Effector memory CD8-positive, alpha-beta T cell (primary cell): ENCODE results near the gene COL4A1.

Experiments used
- ATAC-seq: fragments of 150-1000 bp; cut with Tn5 transposase; replicated peaks from 2 replicates; pipeline ENCODE4 v1.10.0; 2021; ENCODE audit warnings: mild to moderate bottlenecking, moderate library complexity
- DNase-seq, 3 experiments: peaks; one replicate each; pipeline ENCODE4 v3.0.0; 2021
- H3K27ac Mint-ChIP-seq, 2 donors: one replicate each; pipeline ENCODE4 v1.8.0; 2022; ENCODE audit warnings: mild to moderate bottlenecking in 2 of 2, mixed read lengths in 2 of 2, moderate library complexity in 2 of 2
- H3K27me3 Mint-ChIP-seq, 2 donors: one replicate each; pipeline ENCODE4 v1.8.0; 2022; ENCODE audit warnings: mixed read lengths in 2 of 2
- H3K36me3 Mint-ChIP-seq: one replicate; pipeline ENCODE4 v1.8.0; 2022; ENCODE audit warnings: mild to moderate bottlenecking, moderate library complexity, mixed read lengths; ENCODE audit not compliant: insufficient read depth
- H3K4me1 Mint-ChIP-seq, 2 donors: one replicate each; pipeline ENCODE4 v1.8.0; 2022; ENCODE audit warnings: low read depth in 2 of 2, mixed read lengths in 2 of 2
- H3K4me3 Mint-ChIP-seq, 2 donors: one replicate each; pipeline ENCODE4 v1.8.0; 2022; ENCODE audit warnings: mild to moderate bottlenecking in 2 of 2, mixed read lengths in 2 of 2, moderate library complexity in 2 of 2
- H3K9me3 Mint-ChIP-seq, 2 donors: one replicate each; pipeline ENCODE4 v1.8.0; 2022; ENCODE audit warnings: mixed read lengths in 2 of 2

The COL4A1 gene

GRCh38 chr13:110158226-110158625 lies 148.7 kb downstream of the COL4A1 start:
- Mint-ChIP-seq H3K27ac (no peak overlapping the region), H3K9me3 (peaks cover 7% of the 10 kb centered on the region in 2 donors), H3K27me3 (no peaks in the 10 kb centered on the region), H3K4me1 (no peaks in the 10 kb centered on the region), H3K36me3 (no peaks in the 10 kb centered on the region), H3K4me3 (no peak overlapping the region)
- no peak for DNase-seq
- ATAC-seq, result no peak

DNA sequence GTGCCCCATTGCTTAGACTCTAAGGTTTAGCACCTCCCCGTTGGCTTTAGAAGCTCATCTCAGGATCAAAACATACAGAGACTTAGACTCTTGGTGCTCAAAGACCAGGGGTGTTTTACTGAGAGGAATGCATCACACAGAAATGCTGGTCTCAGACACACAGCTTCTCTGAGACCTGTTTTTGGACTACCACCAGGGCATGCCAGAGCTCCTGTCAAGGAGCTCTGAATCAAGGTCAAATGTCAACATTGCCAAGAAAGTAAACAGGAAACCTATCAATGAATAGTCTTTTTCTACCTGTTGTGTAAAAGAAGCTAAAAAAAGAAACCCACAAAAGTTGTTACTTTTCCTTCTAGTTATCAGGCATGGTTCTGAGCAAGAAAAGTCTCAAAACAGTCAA lies 149.2 kb downstream of the COL4A1 start:
- no peak for DNase-seq
- Mint-ChIP-seq H3K4me3 (no peak overlapping the region), H3K27ac (no peak overlapping the region), H3K27me3 (no peaks in the 10 kb centered on the region), H3K9me3 (peaks cover 7% of the 10 kb centered on the region in 2 donors), H3K36me3 (no peaks in the 10 kb centered on the region), H3K4me1 (no peaks in the 10 kb centered on the region)
- ATAC-seq, result no peak

DNA sequence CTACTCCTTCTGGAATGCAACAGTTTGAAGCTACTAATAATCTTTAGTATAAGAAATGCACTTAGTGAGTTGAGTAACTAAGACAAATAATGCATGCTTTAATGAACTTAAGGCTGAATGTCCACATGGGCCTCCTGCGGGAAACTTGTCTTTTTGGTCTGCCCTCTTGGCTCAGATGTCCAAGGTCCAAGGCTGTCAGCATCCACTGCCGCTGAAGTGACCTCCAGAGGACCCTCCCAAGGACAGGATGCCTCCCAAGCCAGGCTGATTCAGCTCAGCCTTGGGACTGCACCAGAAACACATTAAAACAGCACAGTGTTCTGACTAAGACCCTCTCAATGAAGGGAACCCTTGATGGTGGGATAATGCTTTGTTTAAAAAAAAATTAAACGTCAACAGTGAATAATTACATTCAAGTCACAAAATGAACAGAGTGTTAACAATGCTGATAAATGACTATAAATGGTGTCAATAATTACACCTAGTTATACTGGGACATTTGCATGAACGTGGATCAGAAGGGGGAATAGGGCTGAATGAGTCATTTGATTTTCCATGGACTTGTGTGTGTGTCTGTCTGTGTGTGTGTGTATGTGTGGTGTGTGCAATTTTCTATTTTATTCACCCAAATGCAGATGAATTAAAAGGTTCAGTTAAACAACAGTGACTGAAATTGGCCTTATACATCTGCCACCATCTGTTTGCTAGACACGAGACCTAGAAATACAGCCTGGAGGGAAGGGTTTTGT lies 150.5 kb downstream of the COL4A1 start:
- DNase-seq (no peak), ATAC-seq (no peak)
- no peaks in the 10 kb centered on the region for H3K27me3 Mint-ChIP-seq
- no peak overlapping the region for H3K27ac Mint-ChIP-seq
- H3K9me3 Mint-ChIP-seq, result peaks cover 7% of the 10 kb centered on the region in 2 donors
- no peaks in the 10 kb centered on the region for H3K4me1 Mint-ChIP-seq
- no peak overlapping the region for H3K4me3 Mint-ChIP-seq
- H3K36me3 Mint-ChIP-seq, result no peaks in the 10 kb centered on the region

- H3K27me3 Mint-ChIP-seq, result no peaks in the 10 kb centered on the region
- ATAC-seq, result no peak
- H3K4me1 Mint-ChIP-seq, result no peaks in the 10 kb centered on the region
- no peak overlapping the region for H3K4me3 Mint-ChIP-seq
- H3K9me3 Mint-ChIP-seq, result peaks cover 7% of the 10 kb centered on the region in 2 donors
- no peaks in the 10 kb centered on the region for H3K36me3 Mint-ChIP-seq
- no peak overlapping the region for H3K27ac Mint-ChIP-seq
- no peak for DNase-seq
These were observed 151.9 kb downstream of the COL4A1 start for GRCh38 chr13:110155072-110155471.

DNA sequence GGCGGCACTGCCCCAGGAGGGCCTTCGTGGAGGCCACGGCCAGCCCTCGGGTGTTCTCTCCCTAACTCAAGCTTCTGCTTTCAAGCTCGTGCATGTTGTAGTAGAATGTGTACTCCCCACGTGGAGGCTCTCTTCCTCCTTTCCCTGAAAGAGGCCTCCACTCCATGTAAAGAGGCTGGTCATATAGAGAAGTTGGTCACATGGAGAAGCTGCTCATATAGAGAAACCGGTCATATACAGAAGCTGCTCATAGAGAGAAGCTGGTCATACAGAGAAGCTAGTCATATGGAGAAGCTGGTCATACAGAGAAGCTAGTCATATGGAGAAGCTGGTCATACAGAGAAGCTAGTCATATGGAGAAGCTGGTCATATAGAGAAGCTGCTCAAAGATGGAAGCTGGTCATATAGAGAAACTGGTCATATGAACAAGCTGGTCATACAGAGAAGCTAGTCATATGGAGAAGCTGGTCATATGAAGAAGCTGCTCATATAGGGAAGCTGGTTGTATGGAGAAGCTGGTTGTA lies 152.5 kb downstream of the COL4A1 start:
- H3K4me1 Mint-ChIP-seq, result no peaks in the 10 kb centered on the region
- H3K9me3 Mint-ChIP-seq, result peaks cover 7% of the 10 kb centered on the region in 2 donors
- DNase-seq, result no peak
- no peak for ATAC-seq
- H3K4me3 Mint-ChIP-seq, result no peak overlapping the region
- H3K27ac Mint-ChIP-seq, result no peak overlapping the region
- H3K36me3 Mint-ChIP-seq, result no peaks in the 10 kb centered on the region
- H3K27me3 Mint-ChIP-seq, result no peaks in the 10 kb centered on the region

DNA sequence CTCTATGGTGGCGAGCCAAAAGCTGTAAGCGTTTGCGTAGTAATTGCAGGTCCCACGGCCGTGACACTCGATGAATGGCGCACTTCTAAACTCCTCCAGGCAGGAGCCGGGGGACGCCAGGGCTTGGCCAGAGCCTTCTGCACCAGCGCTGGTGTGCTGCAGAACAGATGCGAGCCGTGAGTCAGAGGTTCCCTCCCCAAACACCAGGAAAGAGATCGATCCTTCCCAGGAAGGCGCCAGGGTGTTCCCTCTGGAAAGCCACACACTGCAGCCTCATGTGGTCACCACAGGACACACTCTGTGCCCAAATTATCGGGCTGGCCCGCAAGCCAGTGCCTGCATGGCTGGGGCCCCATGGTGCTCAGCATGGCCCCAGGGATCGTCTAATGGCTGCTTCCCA lies 154.6 kb downstream of the COL4A1 start:
- Mint-ChIP-seq H3K4me1 (no peaks in the 10 kb centered on the region), H3K27ac (no peak overlapping the region), H3K9me3 (peaks cover 7% of the 10 kb centered on the region in 2 donors), H3K27me3 (no peaks in the 10 kb centered on the region), H3K36me3 (no peaks in the 10 kb centered on the region), H3K4me3 (no peak overlapping the region)
- DNase-seq (no peak), ATAC-seq (no peak)

DNA sequence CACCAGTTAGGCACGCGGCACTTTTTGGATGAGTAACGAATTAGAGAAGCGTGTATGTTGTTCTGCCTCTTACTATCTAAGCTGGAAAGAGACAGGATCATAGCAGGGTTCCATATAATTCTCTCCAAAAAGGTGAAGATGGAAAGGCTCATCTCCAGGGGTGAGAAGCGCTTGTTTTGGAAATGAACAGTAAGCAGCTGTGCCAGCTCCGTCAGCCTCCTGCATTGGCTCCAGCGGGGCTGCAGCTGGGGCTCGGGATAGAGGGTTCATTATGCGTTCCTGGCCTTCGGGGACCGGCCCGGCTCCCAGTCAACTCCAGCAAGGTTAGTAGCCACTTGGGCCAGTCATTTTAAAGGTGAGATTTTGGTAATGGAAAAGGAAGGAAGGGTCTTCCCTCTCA lies 155.5 kb downstream of the COL4A1 start:
- Mint-ChIP-seq H3K36me3 (no peaks in the 10 kb centered on the region), H3K9me3 (peaks cover 7% of the 10 kb centered on the region in 2 donors), H3K4me1 (no peaks in the 10 kb centered on the region), H3K27me3 (no peaks in the 10 kb centered on the region), H3K27ac (no peak overlapping the region), H3K4me3 (no peak overlapping the region)
- no peak for DNase-seq
- no peak for ATAC-seq

DNA sequence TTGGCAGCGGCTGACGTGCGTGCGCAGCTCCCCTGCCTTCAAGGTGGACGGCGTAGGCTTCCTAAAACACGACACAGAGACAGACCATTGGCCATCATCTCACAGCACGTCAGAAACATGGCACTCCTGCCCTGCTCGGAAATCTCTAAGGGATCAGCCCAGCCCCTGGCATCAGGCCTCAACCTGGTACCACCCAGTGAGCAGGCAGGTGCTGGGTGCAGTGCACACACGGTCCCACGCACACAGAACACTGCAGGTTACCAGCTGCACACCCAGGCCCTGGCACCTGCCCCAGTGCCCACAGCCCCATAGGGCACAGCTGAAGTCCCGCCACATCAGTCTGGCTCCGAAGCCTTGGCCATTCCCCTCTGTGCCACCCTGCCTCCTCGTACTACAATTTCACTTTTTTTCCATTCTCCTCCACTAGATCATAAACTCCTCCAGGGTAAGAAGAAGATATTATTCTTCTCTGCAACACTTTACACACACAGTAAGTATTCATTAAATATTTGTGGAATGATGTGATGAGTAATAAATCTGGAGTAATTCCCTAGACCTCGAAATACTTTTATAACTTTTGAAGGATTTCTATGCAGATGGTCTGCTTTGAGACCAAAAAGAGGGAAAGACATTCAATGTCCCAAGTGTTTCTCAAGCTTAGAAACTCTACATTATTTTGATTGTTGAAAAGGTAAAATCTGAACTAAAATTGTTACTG lies 156.4 kb downstream of the COL4A1 start:
- Mint-ChIP-seq H3K27me3 (no peaks in the 10 kb centered on the region), H3K4me1 (no peaks in the 10 kb centered on the region), H3K27ac (no peak overlapping the region), H3K36me3 (no peaks in the 10 kb centered on the region), H3K4me3 (no peak overlapping the region), H3K9me3 (peaks cover 7% of the 10 kb centered on the region in 2 donors)
- ATAC-seq (no peak), DNase-seq (no peak)

DNA sequence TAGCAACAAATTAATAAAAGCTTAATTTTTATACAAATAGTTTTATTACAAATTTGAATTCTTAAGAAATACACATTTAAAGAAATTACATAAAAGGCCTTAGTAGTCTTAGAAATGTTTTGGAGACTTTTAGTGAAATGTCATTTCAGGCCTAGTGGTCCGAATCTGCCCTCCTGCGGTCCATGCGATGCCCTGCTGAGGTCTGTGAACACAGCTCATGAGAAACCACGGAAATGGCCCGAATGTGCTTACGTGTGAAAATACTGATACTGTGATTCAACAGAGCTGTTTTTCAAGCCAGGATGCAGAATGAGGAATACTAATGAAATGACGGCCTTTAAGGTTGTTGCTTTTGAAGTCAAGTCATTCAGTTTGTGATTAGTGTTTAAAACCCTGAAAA lies 157.9 kb downstream of the COL4A1 start:
- Mint-ChIP-seq H3K4me1 (no peaks in the 10 kb centered on the region), H3K36me3 (no peaks in the 10 kb centered on the region), H3K27ac (no peak overlapping the region), H3K4me3 (no peak overlapping the region), H3K27me3 (no peaks in the 10 kb centered on the region), H3K9me3 (peaks cover 0 to 2% of the 10 kb centered on the region in 2 donors)
- no peak for ATAC-seq
- DNase-seq, result no peak

- DNase-seq (no peak), ATAC-seq (no peak)
- H3K4me3 Mint-ChIP-seq, result no peak overlapping the region
- no peaks in the 10 kb centered on the region for H3K36me3 Mint-ChIP-seq
- H3K9me3 Mint-ChIP-seq, result no peaks in the 10 kb centered on the region
- H3K27ac Mint-ChIP-seq, result no peak overlapping the region
- H3K27me3 Mint-ChIP-seq, result peaks cover 23 to 24% of the 10 kb centered on the region in 2 donors
- H3K4me1 Mint-ChIP-seq, result peaks cover 7% of the 10 kb centered on the region in 2 donors
These were observed 166.9 kb downstream of the COL4A1 start for GRCh38 chr13:110140099-110140498.

DNA sequence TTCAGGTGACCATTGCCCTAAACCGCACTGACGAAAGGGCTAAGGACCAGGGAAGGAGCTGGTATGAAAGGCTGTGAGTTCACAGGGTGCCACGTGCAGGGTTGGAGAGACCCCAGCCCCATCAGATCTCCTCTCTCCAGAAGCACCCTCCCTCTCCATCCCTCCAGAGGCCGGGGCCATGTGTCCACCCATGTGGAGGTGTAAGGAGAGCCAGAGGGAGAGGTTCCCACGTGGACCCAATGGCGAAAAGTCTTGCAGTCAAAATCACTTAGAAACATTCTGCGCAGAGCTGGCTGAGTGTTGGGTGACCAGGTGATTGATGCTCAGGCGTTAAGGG lies 168.3 kb downstream of the COL4A1 start:
- no peaks in the 10 kb centered on the region for H3K9me3 Mint-ChIP-seq
- H3K27me3 Mint-ChIP-seq, result peaks cover 23 to 24% of the 10 kb centered on the region in 2 donors
- H3K4me3 Mint-ChIP-seq, result peak overlapping the region in 1 of 2 donors; percentile 26
- no peak for ATAC-seq
- H3K4me1 Mint-ChIP-seq, result peaks cover 7% of the 10 kb centered on the region in 2 donors
- no peak overlapping the region for H3K27ac Mint-ChIP-seq
- H3K36me3 Mint-ChIP-seq, result no peaks in the 10 kb centered on the region
- DNase-seq, result no peak

GRCh38 chr13:110138010-110138699 lies 168.8 kb downstream of the COL4A1 start:
- Mint-ChIP-seq H3K27ac (no peak overlapping the region), H3K4me3 (peak overlapping the region; percentile 60 to 71), H3K27me3 (peaks cover 23 to 29% of the 10 kb centered on the region in 2 donors), H3K9me3 (no peaks in the 10 kb centered on the region), H3K4me1 (peaks cover 7% of the 10 kb centered on the region in 2 donors), H3K36me3 (no peaks in the 10 kb centered on the region)
- DNase-seq, result no peak
- ATAC-seq, result peak; percentile 50

DNA sequence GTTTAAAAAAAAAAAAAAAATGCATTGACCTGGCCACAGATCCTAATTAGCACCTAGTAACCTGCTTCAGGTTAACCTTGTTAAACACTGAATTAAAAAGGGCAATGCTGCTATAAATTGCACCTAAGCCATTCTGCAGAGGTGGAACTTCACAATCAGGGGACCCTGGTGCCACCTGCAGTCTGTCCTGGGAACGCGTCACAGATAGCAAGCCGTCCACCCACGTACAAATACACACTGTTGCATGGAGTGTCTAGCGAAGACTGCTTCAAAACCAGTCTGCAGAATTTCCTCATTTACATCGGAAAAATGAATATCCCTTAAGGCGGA lies 169.3 kb downstream of the COL4A1 start:
- ATAC-seq (peak; percentile 35), DNase-seq (no peak)
- Mint-ChIP-seq H3K36me3 (no peaks in the 10 kb centered on the region), H3K4me3 (peak overlapping the region; percentile 60 to 71), H3K4me1 (peaks cover 7% of the 10 kb centered on the region in 2 donors), H3K27me3 (peaks cover 23 to 31% of the 10 kb centered on the region in 2 donors), H3K9me3 (no peaks in the 10 kb centered on the region), H3K27ac (no peak overlapping the region)
